Liver (tissue), 3 donors: ENCODE measurements around the gene RHEX.

ENCODE experiments used
- ATF3 ChIP-seq: IDR thresholded peaks from 2 replicates; pipeline ENCODE4 v1.6.1; 2016; ENCODE audit warnings: antibody characterized with exemption
- CTCF ChIP-seq: fragments of 150-350 bp; IDR thresholded peaks from 2 replicates; pipeline ENCODE4 v1.5.1; 2017; ENCODE audit warnings: improper control_type of control experiment, low read depth, low read length; ENCODE audit not compliant: missing input control
- EGR1 ChIP-seq, 2 donors: IDR thresholded peaks; 2 replicates each; pipeline ENCODE4 v1.6.1; 2016 to 2018; ENCODE audit warnings: antibody characterized with exemption in 2 of 2, low read depth in 2 of 2
- GABPA ChIP-seq, 2 donors: IDR thresholded peaks in 1 of 2; conservative IDR thresholded peaks in 1 of 2; 2 replicates each; pipeline ENCODE4 v1.6.1; 2016; ENCODE audit warnings: antibody characterized with exemption in 2 of 2, mild to moderate bottlenecking in 1 of 2, moderate library complexity in 1 of 2
- HNF4A ChIP-seq, 2 donors: conservative IDR thresholded peaks; 2 replicates each; pipeline ENCODE4 v1.6.1; 2016; ENCODE audit warnings: antibody characterized with exemption in 2 of 2, mild to moderate bottlenecking in 2 of 2
- MAX ChIP-seq: IDR thresholded peaks from 2 replicates; pipeline ENCODE4 v1.6.1; 2016; ENCODE audit warnings: antibody characterized with exemption
- REST ChIP-seq: IDR thresholded peaks from 2 replicates; pipeline ENCODE4 v1.6.1; 2016; ENCODE audit warnings: antibody characterized with exemption, mild to moderate bottlenecking
- donor health status: healthy.
- donor health status: healthy.

- TF ChIP-seq HNF4A (conservative IDR thresholded peaks at IDR 0.05) (no peak), ATF3 (no peak), CTCF (no peak), EGR1 (IDR thresholded peaks at IDR 0.05; ENCODE audit: low read depth in 2 of 2) (no peak), MAX (no peak), REST (no peak), GABPA (IDR thresholded peaks at IDR 0.05 in 1 of 2, conservative IDR thresholded peaks at IDR 0.05 in 1 of 2) (no peak)
Measured at GRCh38 chr1:206102292-206102936, 49.4 kb downstream of the RHEX start.
